OCI-LY7 (cell line): ENCODE data around the gene NUDCD3. TPM values are rescaled to one million over a fixed set of nuclear protein-coding genes. Genes with fewer than 3 reads are reported as not detected.

Experiments used
- BruUV-seq: library from RNA; stranded (reverse); fragments of 400-500 nt; replicated peaks from 2 replicates; lab custom pipeline; 2021; lab: Mats Ljungman, UMichigan
- CTCF ChIA-PET: fragments of 300-600 bp; sonication (Branson Sonifier 250); formaldehyde crosslinking; loops from one replicate; lab custom pipeline; 2022; ENCODE audit warnings: antibody characterized with exemption; ENCODE audit not compliant: unreplicated experiment; lab: Charles Lee
- POLR2A ChIA-PET: fragments of 300-600 bp; sonication (Branson Sonifier 250); formaldehyde crosslinking; loops from one replicate; lab custom pipeline; 2022; ENCODE audit warnings: antibody characterized with exemption; lab: Charles Lee
- DNase-seq: peaks from one replicate; pipeline ENCODE4 v3.0.0-alpha.2; 2015; ENCODE audit warnings: low spot score
- H2AFZ ChIP-seq: fragments of 200-600 bp; sonication (generic), shearing (Covaris generic); 2 replicates; pipeline ENCODE4 v1.6.1; 2014; ENCODE audit warnings: mild to moderate bottlenecking, antibody characterized with exemption, low read length, moderate library complexity
- H3K27ac ChIP-seq: fragments of 200-600 bp; sonication (generic); 2 replicates; pipeline ENCODE4 v1.5.1; 2014; ENCODE audit warnings: mixed run types, low read depth, mild to moderate bottlenecking, moderate library complexity, low read length, inconsistent platforms; ENCODE audit not compliant: poor library complexity, severe bottlenecking
- H3K36me3 ChIP-seq: fragments of 200-600 bp; sonication (generic); 2 replicates; pipeline ENCODE4 v1.6.1; 2014; ENCODE audit warnings: mild to moderate bottlenecking, antibody characterized with exemption, low read length, moderate library complexity, mixed read lengths; ENCODE audit not compliant: insufficient read depth
- H3K4me1 ChIP-seq: fragments of 200-600 bp; sonication (generic); 2 replicates; pipeline ENCODE4 v1.5.1; 2014; ENCODE audit warnings: mild to moderate bottlenecking, low read length; ENCODE audit not compliant: insufficient read depth, poor library complexity, severe bottlenecking
- H3K4me2 ChIP-seq: fragments of 200-600 bp; sonication (generic); 2 replicates; pipeline ENCODE4 v1.6.1; 2014; ENCODE audit warnings: mild to moderate bottlenecking, low read length
- H3K4me3 ChIP-seq: fragments of 200-600 bp; sonication (generic); 2 replicates; pipeline ENCODE4 v1.5.1; 2014; ENCODE audit warnings: mild to moderate bottlenecking, low read depth, low read length; ENCODE audit not compliant: poor library complexity, severe bottlenecking
- H3K79me2 ChIP-seq: fragments of 200-600 bp; sonication (generic); 2 replicates; pipeline ENCODE4 v1.6.1; 2016; ENCODE audit warnings: low read depth, mild to moderate bottlenecking, low read length, moderate library complexity, mixed read lengths; ENCODE audit not compliant: insufficient read depth
- H3K9me2 ChIP-seq: fragments of 200-600 bp; sonication (generic); 2 replicates; pipeline ENCODE4 v1.6.1; 2016; ENCODE audit warnings: mild to moderate bottlenecking, low read length, mixed read lengths; ENCODE audit not compliant: insufficient read depth
- H3K9me3 ChIP-seq: fragments of 200-600 bp; sonication (generic); 2 replicates; pipeline ENCODE4 v1.6.1; 2014; ENCODE audit warnings: mild to moderate bottlenecking, mixed run types, low read length, mixed read lengths
- H4K20me1 ChIP-seq: fragments of 200-600 bp; sonication (generic); 2 replicates; pipeline ENCODE4 v1.6.1; 2014; ENCODE audit warnings: mild to moderate bottlenecking, antibody characterized with exemption, low read length, moderate library complexity, mixed read lengths; ENCODE audit not compliant: insufficient read depth
- EZH2phosphoT487 ChIP-seq: fragments of 200-600 bp; sonication (generic); IDR thresholded peaks from 2 replicates; pipeline ENCODE4 v1.6.1; 2018; ENCODE audit warnings: low read depth, borderline replicate concordance, mild to moderate bottlenecking, mixed run types, antibody characterized with exemption, low read length, moderate library complexity, mixed read lengths
- intact Hi-C: fragments of 100-400 bp; cut with micrococcal nuclease; formaldehyde crosslinking; loops from one replicate; pipeline ENCODE4 v1.10.0; 2022; ENCODE audit not compliant: unreplicated experiment
- total RNA-seq, 2 experiments: library from RNA; depleted of rRNA in 1 of 2; stranded (reverse); fragments of >200 nt in 1 of 2; shearing (Covaris generic) in 1 of 2; gene quantifications; 2 replicates each; pipeline ENCODE4 v1.2.3, GENCODE V29; 2014 to 2022
- TF ChIP-seq, protein P1 (sequence below): fragments of 200-600 bp; sonication (generic); conservative IDR thresholded peaks from 2 replicates; pipeline ENCODE4 v1.5.1; 2014; ENCODE audit warnings: mild to moderate bottlenecking, antibody characterized with exemption, low read length, moderate library complexity, mixed read lengths

Gene NUDCD3
- total RNA-seq, 2 experiments from 2014 or later, result 57.0 to 108 TPM

DNA sequence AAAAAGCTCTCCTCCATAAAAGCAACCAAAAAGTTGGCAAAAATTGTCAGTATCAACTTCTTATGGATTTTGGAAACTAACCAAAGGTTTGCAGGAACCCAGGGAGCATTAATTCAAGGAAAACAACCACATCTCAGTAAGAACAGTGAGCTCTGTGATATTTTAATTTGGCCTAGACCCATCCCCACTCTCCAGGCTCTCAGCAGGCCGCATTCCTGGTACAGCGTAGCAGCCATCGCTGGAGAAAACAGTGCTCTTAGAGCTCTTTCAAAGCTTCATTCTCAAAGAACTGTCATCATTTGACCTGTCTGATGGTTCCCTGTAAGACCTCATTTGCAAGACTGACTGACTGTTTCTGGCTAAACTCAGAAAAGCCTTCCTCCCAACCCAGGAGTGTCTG lies 81.9 kb downstream of the NUDCD3 start:
- no peak overlapping the region for H3K4me3 ChIP-seq
- peaks cover 20% of the 10 kb centered on the region for H3K9me3 ChIP-seq
- BruUV-seq, result no TSS peak
- H3K79me2 ChIP-seq, result peaks cover 8% of the 10 kb centered on the region; the same call in 1 of the 2 replicates
- H3K36me3 ChIP-seq, result peaks cover 59% of the 10 kb centered on the region
- H3K4me2 ChIP-seq, result no peak overlapping the region
- H3K27ac ChIP-seq, result no peak overlapping the region
- intact Hi-C loops, result no loop called here
- POLR2A ChIA-PET, result interaction anchor here (0.7 to 0.9 kb wide), 2 partner anchors 11 to 17 kb away, joined by 3 to 4 read pairs; no protein-coding TSS in a partner anchor
- H4K20me1 ChIP-seq, result no peaks in the 10 kb centered on the region
- CTCF ChIA-PET, result no interaction called here
- DNase-seq, result no peak
- H3K9me2 ChIP-seq, result no peaks in the 10 kb centered on the region
- no peaks in the 10 kb centered on the region for H3K4me1 ChIP-seq
- TF ChIP-seq, protein P1, sequence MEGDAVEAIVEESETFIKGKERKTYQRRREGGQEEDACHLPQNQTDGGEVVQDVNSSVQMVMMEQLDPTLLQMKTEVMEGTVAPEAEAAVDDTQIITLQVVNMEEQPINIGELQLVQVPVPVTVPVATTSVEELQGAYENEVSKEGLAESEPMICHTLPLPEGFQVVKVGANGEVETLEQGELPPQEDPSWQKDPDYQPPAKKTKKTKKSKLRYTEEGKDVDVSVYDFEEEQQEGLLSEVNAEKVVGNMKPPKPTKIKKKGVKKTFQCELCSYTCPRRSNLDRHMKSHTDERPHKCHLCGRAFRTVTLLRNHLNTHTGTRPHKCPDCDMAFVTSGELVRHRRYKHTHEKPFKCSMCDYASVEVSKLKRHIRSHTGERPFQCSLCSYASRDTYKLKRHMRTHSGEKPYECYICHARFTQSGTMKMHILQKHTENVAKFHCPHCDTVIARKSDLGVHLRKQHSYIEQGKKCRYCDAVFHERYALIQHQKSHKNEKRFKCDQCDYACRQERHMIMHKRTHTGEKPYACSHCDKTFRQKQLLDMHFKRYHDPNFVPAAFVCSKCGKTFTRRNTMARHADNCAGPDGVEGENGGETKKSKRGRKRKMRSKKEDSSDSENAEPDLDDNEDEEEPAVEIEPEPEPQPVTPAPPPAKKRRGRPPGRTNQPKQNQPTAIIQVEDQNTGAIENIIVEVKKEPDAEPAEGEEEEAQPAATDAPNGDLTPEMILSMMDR, result no peak
- TF ChIP-seq EZH2phosphoT487, result no peak
- no peak overlapping the region for H2AFZ ChIP-seq

DNA sequence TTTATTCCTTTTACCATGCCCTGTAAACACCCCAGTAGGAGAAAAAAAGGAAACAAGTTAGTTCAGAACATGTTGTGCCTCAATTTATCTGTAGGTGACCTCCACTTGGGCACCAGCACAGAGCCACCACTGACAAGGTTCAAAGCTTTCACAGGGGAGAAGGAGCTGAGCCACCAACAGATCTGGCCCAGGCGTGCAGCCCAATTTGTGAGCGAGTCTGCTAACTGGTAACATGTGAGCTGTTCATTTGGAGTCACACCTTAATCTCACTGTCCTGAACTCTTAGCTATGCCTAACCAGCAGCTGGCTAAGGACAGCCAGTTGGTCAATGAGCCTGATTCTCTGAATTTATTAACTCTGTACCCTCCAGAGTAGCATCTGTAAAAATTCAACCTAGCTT lies 86.7 kb downstream of the NUDCD3 start:
- CTCF ChIA-PET, result no interaction called here
- TF ChIP-seq EZH2phosphoT487, result no peak
- TF ChIP-seq, protein P1, result no peak
- Histone ChIP-seq H3K4me3 (no peak overlapping the region), H3K9me3 (no peaks in the 10 kb centered on the region), H3K27ac (no peak overlapping the region), H2AFZ (no peak overlapping the region), H3K9me2 (no peaks in the 10 kb centered on the region), H3K79me2 (peaks cover 8% of the 10 kb centered on the region; the same call in 1 of the 2 replicates), H3K4me2 (no peak overlapping the region), H3K36me3 (peaks cover 58% of the 10 kb centered on the region), H3K4me1 (no peaks in the 10 kb centered on the region), H4K20me1 (no peaks in the 10 kb centered on the region)
- no TSS peak for BruUV-seq
- POLR2A ChIA-PET, result interaction anchor here (1.2 to 1.8 kb wide), 3 partner anchors 11 to 18 kb away, joined by 3 to 10 read pairs (median 3); no protein-coding TSS in a partner anchor
- intact Hi-C loops, result no loop called here
- no peak for DNase-seq

DNA sequence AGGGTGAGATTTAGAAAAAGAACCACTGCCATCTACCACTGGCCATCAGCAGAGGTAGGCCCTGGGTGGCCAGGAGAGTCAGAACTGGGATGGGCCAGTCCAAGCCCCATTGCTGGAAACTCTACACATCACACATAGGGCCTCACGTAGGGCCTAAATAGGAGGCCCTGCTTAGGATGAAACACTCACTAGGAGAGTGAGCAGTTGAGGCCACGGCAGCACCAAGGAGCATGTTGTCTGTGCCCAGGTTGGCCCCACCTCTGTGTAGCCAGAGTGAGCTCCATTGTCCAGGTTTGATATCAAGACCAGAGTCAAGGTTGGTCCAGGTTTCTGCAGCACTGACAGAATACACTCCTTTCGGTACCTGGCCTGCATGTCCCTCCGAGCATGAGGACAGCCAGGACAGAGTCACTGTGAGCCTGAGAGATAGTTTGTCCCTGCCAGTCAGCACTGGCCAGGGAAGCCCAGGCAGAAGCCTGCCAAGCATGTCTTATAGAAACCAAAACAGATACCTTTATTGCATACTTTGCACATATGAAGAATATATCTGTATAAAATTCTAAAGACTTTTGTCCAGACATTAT lies 87.2 kb downstream of the NUDCD3 start:
- H3K36me3 ChIP-seq, result peaks cover 62% of the 10 kb centered on the region
- H3K4me3 ChIP-seq, result no peak overlapping the region
- DNase-seq, result no peak
- no peaks in the 10 kb centered on the region for H4K20me1 ChIP-seq
- H3K4me1 ChIP-seq, result no peaks in the 10 kb centered on the region
- no peaks in the 10 kb centered on the region for H3K9me3 ChIP-seq
- ChIA-PET CTCF (interaction anchor here (0.5 kb wide), 1 partner anchor 615 kb away, joined by 3 read pairs; no protein-coding TSS in a partner anchor), POLR2A (interaction anchor here (0.5 to 1.8 kb wide), 4 partner anchors 11 to 752 kb away, joined by 3 to 10 read pairs (median 3); no protein-coding TSS in a partner anchor)
- H3K4me2 ChIP-seq, result no peak overlapping the region
- no peak overlapping the region for H2AFZ ChIP-seq
- BruUV-seq, result no TSS peak
- TF ChIP-seq EZH2phosphoT487, result no peak
- TF ChIP-seq, protein P1, result no peak
- H3K79me2 ChIP-seq, result peaks cover 8% of the 10 kb centered on the region; the same call in 1 of the 2 replicates
- intact Hi-C loops, result no loop called here
- H3K27ac ChIP-seq, result no peak overlapping the region
- H3K9me2 ChIP-seq, result no peaks in the 10 kb centered on the region
